Activated CD4-positive, alpha-beta T cell treated with anti-CD3 and anti-CD28 coated beads for 36 hours (primary cell): ENCODE results near the gene SYNPR. TPM values are rescaled to one million over a fixed set of nuclear protein-coding genes. Genes with fewer than 3 reads are reported as not detected.

Experiments used
- ATAC-seq: fragments of 200-7000 bp; cut with Tn5 transposase; one replicate; pipeline ENCODE4 v1.10.0; 2021; ENCODE audit warnings: mild to moderate bottlenecking, moderate library complexity
- CTCF ChIA-PET: fragments of 350-600 bp; sonication (Branson Sonifier 250); formaldehyde crosslinking; loops from one replicate; lab custom pipeline; 2021; ENCODE audit warnings: antibody characterized with exemption; lab: Charles Lee
- POLR2A ChIA-PET: fragments of 350-600 bp; sonication (Branson Sonifier 250); formaldehyde crosslinking; loops from one replicate; lab custom pipeline; 2021; ENCODE audit warnings: antibody characterized with exemption, inconsistent platforms; lab: Charles Lee
- DNase-seq: peaks from one replicate; pipeline ENCODE4 v3.0.0-alpha.2; 2020
- H3K27ac Mint-ChIP-seq: one replicate; pipeline ENCODE4 v1.8.0; 2021; ENCODE audit warnings: mixed read lengths
- H3K27me3 Mint-ChIP-seq: one replicate; pipeline ENCODE4 v1.8.0; 2021; ENCODE audit warnings: mixed read lengths
- H3K36me3 Mint-ChIP-seq: one replicate; pipeline ENCODE4 v1.8.0; 2021; ENCODE audit warnings: low read depth, mixed read lengths
- H3K4me1 Mint-ChIP-seq: one replicate; pipeline ENCODE4 v1.8.0; 2021; ENCODE audit warnings: mixed read lengths
- H3K4me3 Mint-ChIP-seq: one replicate; pipeline ENCODE4 v1.8.0; 2021; ENCODE audit warnings: mild to moderate bottlenecking, moderate library complexity, mixed read lengths
- H3K9me3 Mint-ChIP-seq: one replicate; pipeline ENCODE4 v1.8.0; 2021; ENCODE audit warnings: low read depth, mixed read lengths
- intact Hi-C, 2 experiments: fragments of 100-400 bp; cut with DNase I in 1 of 2; cut with micrococcal nuclease in 1 of 2; formaldehyde crosslinking; loops; one replicate each; pipeline versions ENCODE4 v1.14.2 to v1.15.1; 2022 to 2024; cut with DNase I, micrococcal nuclease
- total RNA-seq, 2 experiments: library from RNA; stranded (reverse); gene quantifications; one replicate each; pipeline ENCODE4 v1.2.3, GENCODE V29; 2021

SYNPR gene
- total RNA-seq, 2 experiments from 2014 or later, result not detected

- ChIA-PET CTCF (no interaction called here), POLR2A (no interaction called here)
- intact Hi-C loops, result no loop called here
- H3K4me3 Mint-ChIP-seq, result no peak overlapping the region
- H3K9me3 Mint-ChIP-seq, result no peaks in the 10 kb centered on the region
- H3K36me3 Mint-ChIP-seq, result no peaks in the 10 kb centered on the region
- no peak for DNase-seq
- H3K4me1 Mint-ChIP-seq, result no peaks in the 10 kb centered on the region
- ATAC-seq, result no peak
- no peaks in the 10 kb centered on the region for H3K27me3 Mint-ChIP-seq
- no peak overlapping the region for H3K27ac Mint-ChIP-seq
Measured at GRCh38 chr3:63473641-63474166, 195.6 kb downstream of the SYNPR start.

GRCh38 chr3:63474828-63475518 lies 196.9 kb downstream of the SYNPR start:
- ChIA-PET POLR2A (no interaction called here), CTCF (interaction anchor here (0.5 kb wide), 1 partner anchor 11 kb away, joined by 3 read pairs; no protein-coding TSS in a partner anchor)
- no peaks in the 10 kb centered on the region for H3K4me1 Mint-ChIP-seq
- no peak for DNase-seq
- no peaks in the 10 kb centered on the region for H3K36me3 Mint-ChIP-seq
- ATAC-seq, result no peak
- intact Hi-C loops, result no loop called here
- H3K4me3 Mint-ChIP-seq, result no peak overlapping the region
- no peak overlapping the region for H3K27ac Mint-ChIP-seq
- H3K27me3 Mint-ChIP-seq, result no peaks in the 10 kb centered on the region
- H3K9me3 Mint-ChIP-seq, result no peaks in the 10 kb centered on the region

- Mint-ChIP-seq H3K9me3 (no peaks in the 10 kb centered on the region), H3K27me3 (no peaks in the 10 kb centered on the region), H3K4me3 (no peak overlapping the region), H3K36me3 (no peaks in the 10 kb centered on the region), H3K4me1 (no peaks in the 10 kb centered on the region), H3K27ac (no peak overlapping the region)
- DNase-seq, result no peak
- intact Hi-C loops, result no loop called here
- ChIA-PET CTCF (no interaction called here), POLR2A (no interaction called here)
- no peak for ATAC-seq
Measured at GRCh38 chr3:63477494-63478129, 199.5 kb downstream of the SYNPR start.

- Mint-ChIP-seq H3K9me3 (no peaks in the 10 kb centered on the region), H3K36me3 (no peaks in the 10 kb centered on the region), H3K27me3 (no peaks in the 10 kb centered on the region), H3K4me3 (no peak overlapping the region), H3K4me1 (no peaks in the 10 kb centered on the region), H3K27ac (no peak overlapping the region)
- CTCF ChIA-PET, result no interaction called here
- DNase-seq, result no peak
- POLR2A ChIA-PET, result no interaction called here
- intact Hi-C loops, result no loop called here
- ATAC-seq, result no peak
Measured at GRCh38 chr3:63478990-63479660, 201.0 kb downstream of the SYNPR start.

- Mint-ChIP-seq H3K9me3 (no peaks in the 10 kb centered on the region), H3K27me3 (no peaks in the 10 kb centered on the region), H3K36me3 (no peaks in the 10 kb centered on the region), H3K4me1 (no peaks in the 10 kb centered on the region), H3K4me3 (no peak overlapping the region), H3K27ac (no peak overlapping the region)
- ATAC-seq, result no peak
- POLR2A ChIA-PET, result no interaction called here
- no peak for DNase-seq
- intact Hi-C loops, result no loop called here
- CTCF ChIA-PET, result no interaction called here
Measured at GRCh38 chr3:63479661-63480035, 201.5 kb downstream of the SYNPR start.

GRCh38 chr3:63481627-63482026 lies 203.5 kb downstream of the SYNPR start:
- POLR2A ChIA-PET, result no interaction called here
- Mint-ChIP-seq H3K9me3 (no peaks in the 10 kb centered on the region), H3K4me1 (no peaks in the 10 kb centered on the region), H3K27me3 (no peaks in the 10 kb centered on the region), H3K36me3 (no peaks in the 10 kb centered on the region), H3K4me3 (no peak overlapping the region), H3K27ac (no peak overlapping the region)
- CTCF ChIA-PET, result interaction anchor here (0.6 kb wide), 1 partner anchor 9 kb away, joined by 3 read pairs; no protein-coding TSS in a partner anchor
- intact Hi-C loops, result no loop called here
- DNase-seq, result no peak
- no peak for ATAC-seq

- no peaks in the 10 kb centered on the region for H3K4me1 Mint-ChIP-seq
- no peaks in the 10 kb centered on the region for H3K27me3 Mint-ChIP-seq
- DNase-seq (no peak), ATAC-seq (no peak)
- ChIA-PET POLR2A (no interaction called here), CTCF (no interaction called here)
- H3K9me3 Mint-ChIP-seq, result no peaks in the 10 kb centered on the region
- intact Hi-C loops, result no loop called here
- H3K4me3 Mint-ChIP-seq, result no peak overlapping the region
- H3K36me3 Mint-ChIP-seq, result no peaks in the 10 kb centered on the region
- H3K27ac Mint-ChIP-seq, result no peak overlapping the region
Measured at GRCh38 chr3:63482341-63482740, 204.2 kb downstream of the SYNPR start.

- intact Hi-C loops, result no loop called here
- H3K4me1 Mint-ChIP-seq, result no peaks in the 10 kb centered on the region
- ChIA-PET POLR2A (no interaction called here), CTCF (interaction anchor here (0.6 kb wide), 1 partner anchor 863 kb away, joined by 3 read pairs; no protein-coding TSS in a partner anchor)
- ATAC-seq (no peak), DNase-seq (no peak)
- no peaks in the 10 kb centered on the region for H3K9me3 Mint-ChIP-seq
- no peaks in the 10 kb centered on the region for H3K27me3 Mint-ChIP-seq
- H3K4me3 Mint-ChIP-seq, result no peak overlapping the region
- H3K27ac Mint-ChIP-seq, result no peak overlapping the region
- no peaks in the 10 kb centered on the region for H3K36me3 Mint-ChIP-seq
Measured at GRCh38 chr3:63492464-63492863, 214.4 kb downstream of the SYNPR start.

- Mint-ChIP-seq H3K4me1 (no peaks in the 10 kb centered on the region), H3K27me3 (no peaks in the 10 kb centered on the region), H3K36me3 (no peaks in the 10 kb centered on the region), H3K4me3 (no peak overlapping the region), H3K9me3 (no peaks in the 10 kb centered on the region), H3K27ac (no peak overlapping the region)
- no peak for DNase-seq
- CTCF ChIA-PET, result interaction anchor here (0.6 kb wide), 1 partner anchor 863 kb away, joined by 3 read pairs; no protein-coding TSS in a partner anchor
- intact Hi-C loops, result no loop called here
- POLR2A ChIA-PET, result no interaction called here
- no peak for ATAC-seq
Measured at GRCh38 chr3:63493101-63493500, 215.0 kb downstream of the SYNPR start.

- CTCF ChIA-PET, result no interaction called here
- no peaks in the 10 kb centered on the region for H3K4me1 Mint-ChIP-seq
- H3K9me3 Mint-ChIP-seq, result no peaks in the 10 kb centered on the region
- DNase-seq, result no peak
- H3K27me3 Mint-ChIP-seq, result peaks cover 4% of the 10 kb centered on the region
- ATAC-seq, result no peak
- H3K27ac Mint-ChIP-seq, result no peak overlapping the region
- POLR2A ChIA-PET, result no interaction called here
- intact Hi-C loops, result no loop called here
- no peaks in the 10 kb centered on the region for H3K36me3 Mint-ChIP-seq
- H3K4me3 Mint-ChIP-seq, result no peak overlapping the region
Measured at GRCh38 chr3:63494646-63495045, 216.5 kb downstream of the SYNPR start.

GRCh38 chr3:63497641-63498040 lies 219.5 kb downstream of the SYNPR start:
- H3K27me3 Mint-ChIP-seq, result peaks cover 4% of the 10 kb centered on the region
- ChIA-PET POLR2A (no interaction called here), CTCF (no interaction called here)
- no peak for DNase-seq
- H3K27ac Mint-ChIP-seq, result no peak overlapping the region
- H3K9me3 Mint-ChIP-seq, result no peaks in the 10 kb centered on the region
- H3K4me1 Mint-ChIP-seq, result no peaks in the 10 kb centered on the region
- H3K4me3 Mint-ChIP-seq, result no peak overlapping the region
- no peaks in the 10 kb centered on the region for H3K36me3 Mint-ChIP-seq
- intact Hi-C loops, result no loop called here
- no peak for ATAC-seq

- no peak overlapping the region for H3K4me3 Mint-ChIP-seq
- no peak for ATAC-seq
- H3K4me1 Mint-ChIP-seq, result no peaks in the 10 kb centered on the region
- no peaks in the 10 kb centered on the region for H3K9me3 Mint-ChIP-seq
- H3K36me3 Mint-ChIP-seq, result no peaks in the 10 kb centered on the region
- no peak for DNase-seq
- CTCF ChIA-PET, result no interaction called here
- POLR2A ChIA-PET, result no interaction called here
- intact Hi-C loops, result no loop called here
- H3K27me3 Mint-ChIP-seq, result peaks cover 5% of the 10 kb centered on the region
- H3K27ac Mint-ChIP-seq, result no peak overlapping the region
Measured at GRCh38 chr3:63500196-63500595, 222.1 kb downstream of the SYNPR start.
